IMR-90 (cell line): ENCODE results near the gene PAQR4. TPM values are rescaled to one million over a fixed set of nuclear protein-coding genes. Genes with fewer than 3 reads are reported as not detected.
A peak's percentile ranks its signal among the peaks of the same experiment; 100 is the strongest.

Experiments
- ATAC-seq: fragments of 200-7000 bp; cut with Tn5 transposase; 2 replicates; pipeline ENCODE4 v1.9.1; 2020; ENCODE audit warnings: low read depth, mild to moderate bottlenecking, moderate library complexity
- BruUV-seq: library from RNA; stranded (reverse); fragments of 400-500 nt; replicated peaks from 2 replicates; lab custom pipeline; 2021; lab: Mats Ljungman, UMichigan
- CTCF ChIA-PET: fragments of 300-600 bp; formaldehyde crosslinking; extraction: SDS; loops from one replicate; lab custom pipeline; 2021; ENCODE audit warnings: antibody characterized with exemption; lab: Yijun Ruan, JAX
- POLR2A ChIA-PET: fragments of 300-600 bp; sonication (Branson Sonifier 250); formaldehyde crosslinking; loops from one replicate; lab custom pipeline; 2022; ENCODE audit warnings: antibody characterized with exemption; ENCODE audit not compliant: unreplicated experiment; lab: Charles Lee
- DNase-seq: peaks from one replicate; pipeline ENCODE4 v3.0.0; 2013
- H2AFZ ChIP-seq: replicated peaks from 2 replicates; pipeline ENCODE3; 2013; ENCODE audit warnings: low read length, mild to moderate bottlenecking; ENCODE audit not compliant: poor library complexity
- H2AK5ac ChIP-seq: 2 replicates; pipeline ENCODE4 v1.6.1; 2013; ENCODE audit warnings: low read depth, low read length, inconsistent platforms
- H2AK9ac ChIP-seq: replicated peaks from 2 replicates; pipeline ENCODE3; 2013; ENCODE audit warnings: mild to moderate bottlenecking, low read depth, low read length, moderate library complexity; ENCODE audit not compliant: poor library complexity
- H2BK120ac ChIP-seq: 2 replicates; pipeline ENCODE4 v1.6.1; 2013; ENCODE audit warnings: low read depth, low read length, inconsistent platforms
- H2BK15ac ChIP-seq: 3 replicates; pipeline ENCODE4 v1.6.1; 2013; ENCODE audit warnings: low read depth, low read length, inconsistent platforms
- H2BK20ac ChIP-seq: 2 replicates; pipeline ENCODE4 v1.6.1; 2013; ENCODE audit warnings: low read depth, mild to moderate bottlenecking, inconsistent platforms, low read length, moderate library complexity
- H2BK5ac ChIP-seq: 2 replicates; pipeline ENCODE4 v1.6.1; 2013; ENCODE audit warnings: mild to moderate bottlenecking, low read depth, low read length, inconsistent platforms; ENCODE audit not compliant: poor library complexity, severe bottlenecking
- H3K14ac ChIP-seq: replicated peaks from 2 replicates; pipeline ENCODE4 v1.6.1; 2013; ENCODE audit warnings: low read depth, low read length, inconsistent platforms
- H3K18ac ChIP-seq: 2 replicates; pipeline ENCODE4 v1.6.1; 2013; ENCODE audit warnings: low read depth, low read length, control low read depth
- H3K23ac ChIP-seq: 2 replicates; pipeline ENCODE4 v1.6.1; 2013; ENCODE audit warnings: low read depth, low read length, inconsistent platforms
- H3K27ac ChIP-seq: 2 replicates; pipeline ENCODE4 v1.5.1; 2013; ENCODE audit warnings: mild to moderate bottlenecking, control low read depth, low read length; ENCODE audit not compliant: insufficient read depth
- H3K27me3 ChIP-seq: 2 replicates; pipeline ENCODE4 v1.6.1; 2013; ENCODE audit warnings: low read length; ENCODE audit not compliant: control insufficient read depth, insufficient read depth
- H3K36me3 ChIP-seq: 2 replicates; pipeline ENCODE4 v1.6.1; 2013; ENCODE audit warnings: low read length, mixed read lengths; ENCODE audit not compliant: control insufficient read depth, insufficient read depth
- H3K4ac ChIP-seq: 2 replicates; pipeline ENCODE4 v1.6.1; 2013; ENCODE audit warnings: low read depth, low read length, inconsistent platforms
- H3K4me1 ChIP-seq: 2 replicates; pipeline ENCODE4 v1.6.1; 2013; ENCODE audit warnings: low read length, mixed read lengths; ENCODE audit not compliant: control insufficient read depth, insufficient read depth
- H3K4me2 ChIP-seq: 2 replicates; pipeline ENCODE4 v1.6.1; 2013; ENCODE audit warnings: low read depth, mild to moderate bottlenecking, control low read depth, low read length, moderate library complexity
- H3K4me3 ChIP-seq: 2 replicates; pipeline ENCODE4 v1.5.1; 2013; ENCODE audit warnings: low read depth, mild to moderate bottlenecking, control low read depth, low read length, moderate library complexity; ENCODE audit not compliant: insufficient read depth
- H3K56ac ChIP-seq: 2 replicates; pipeline ENCODE4 v1.6.1; 2013; ENCODE audit warnings: low read length, inconsistent platforms; ENCODE audit not compliant: insufficient read depth; ENCODE audit errors: extremely low read depth
- H3K79me1 ChIP-seq, 2 experiments: 2 replicates each; pipeline ENCODE4 v1.6.1; 2013; ENCODE audit warnings: low read length in 2 of 2, inconsistent platforms in 1 of 2, low read depth in 1 of 2
- H3K9ac ChIP-seq: 2 replicates; pipeline ENCODE4 v1.6.1; 2013; ENCODE audit warnings: low read depth, low read length, control low read depth
- H3K9me1 ChIP-seq: 2 replicates; pipeline ENCODE4 v1.6.1; 2013; ENCODE audit warnings: low read length, inconsistent platforms; ENCODE audit not compliant: insufficient read depth
- H3K9me3 ChIP-seq: 2 replicates; pipeline ENCODE4 v1.6.1; 2013; ENCODE audit warnings: low read length; ENCODE audit not compliant: control insufficient read depth, insufficient read depth
- H4K20me1 ChIP-seq: 2 replicates; pipeline ENCODE4 v1.6.1; 2013; ENCODE audit warnings: low read length, inconsistent platforms; ENCODE audit not compliant: insufficient read depth
- H4K5ac ChIP-seq: 2 replicates; pipeline ENCODE4 v1.6.1; 2013; ENCODE audit warnings: mild to moderate bottlenecking, low read depth, low read length, control low read depth
- H4K8ac ChIP-seq, 2 experiments: 2 replicates each; pipeline ENCODE4 v1.6.1; 2013; ENCODE audit warnings: low read depth in 2 of 2, low read length in 2 of 2, control low read depth in 1 of 2, inconsistent platforms in 1 of 2
- H4K91ac ChIP-seq: 2 replicates; pipeline ENCODE4 v1.6.1; 2013; ENCODE audit warnings: low read depth, low read length, inconsistent platforms; ENCODE audit not compliant: insufficient read depth
- CEBPB ChIP-seq: IDR thresholded peaks from 2 replicates; pipeline ENCODE4 v1.6.1; 2012; ENCODE audit warnings: low read depth, low read length, improper control_type of control experiment
- CHD1 ChIP-seq: IDR thresholded peaks from 2 replicates; pipeline ENCODE4 v1.6.1; 2012; ENCODE audit warnings: low read depth, low read length, improper control_type of control experiment
- CTCF ChIP-seq: conservative IDR thresholded peaks from 2 replicates; pipeline ENCODE4 v1.5.1; 2012; ENCODE audit warnings: mild to moderate bottlenecking, low read depth, low read length, improper control_type of control experiment
- ELK1 ChIP-seq: fragments of 150-350 bp; IDR thresholded peaks from 2 replicates; pipeline ENCODE4 v1.6.1; 2016; ENCODE audit warnings: low read depth, mild to moderate bottlenecking, low read length, moderate library complexity, borderline replicate concordance
- FOS ChIP-seq: fragments of 150-350 bp; IDR thresholded peaks from 2 replicates; pipeline ENCODE4 v1.6.1; 2016; ENCODE audit warnings: low read depth, low read length
- MAFK ChIP-seq: IDR thresholded peaks from 2 replicates; pipeline ENCODE4 v1.6.1; 2012; ENCODE audit warnings: low read depth, low read length, improper control_type of control experiment
- MAZ ChIP-seq: IDR thresholded peaks from 2 replicates; pipeline ENCODE4 v1.6.1; 2012; ENCODE audit warnings: low read depth, mild to moderate bottlenecking, low read length, improper control_type of control experiment, moderate library complexity, borderline replicate concordance
- MXI1 ChIP-seq: IDR thresholded peaks from 2 replicates; pipeline ENCODE4 v1.6.1; 2012; ENCODE audit warnings: low read depth, mild to moderate bottlenecking, low read length, moderate library complexity, borderline replicate concordance
- NFE2L2 ChIP-seq: fragments of 150-350 bp; IDR thresholded peaks from 2 replicates; pipeline ENCODE4 v1.6.1; 2016; ENCODE audit warnings: low read depth, mild to moderate bottlenecking, low read length
- POLR2A ChIP-seq: IDR thresholded peaks from 2 replicates; pipeline ENCODE4 v1.6.1; 2012; ENCODE audit warnings: mild to moderate bottlenecking, low read depth, low read length
- RAD21 ChIP-seq: IDR thresholded peaks from 2 replicates; pipeline ENCODE4 v1.6.1; 2012; ENCODE audit warnings: low read length, improper control_type of control experiment
- RFX5 ChIP-seq: IDR thresholded peaks from 2 replicates; pipeline ENCODE4 v1.8.0; 2012; ENCODE audit warnings: low read depth, mild to moderate bottlenecking, low read length, moderate library complexity
- USF2 ChIP-seq: fragments of 150-350 bp; IDR thresholded peaks from 2 replicates; pipeline ENCODE4 v1.6.1; 2017; ENCODE audit warnings: mild to moderate bottlenecking, antibody characterized with exemption, low read length, low read depth
- WGBS, 2 experiments: methylation state at CpG; one replicate each; pipeline versions ENCODE4 v1.1.5 to v1.1.7; 2013; ENCODE audit warnings: missing lambda C conversion rate in 2 of 2; ENCODE audit not compliant: insufficient read length in 1 of 2; ENCODE audit errors: extremely low coverage in 2 of 2; 5-methylcytosine and 5-hydroxymethylcytosine counted together
- dilution Hi-C: fragments of 300-500 bp; cut with HindIII; formaldehyde crosslinking; loops from one replicate; pipeline ENCODE4 v1.14.3; 2018; ENCODE audit warnings: low sequenced_read_pairs; ENCODE audit not compliant: unreplicated experiment
- in situ Hi-C: fragments of 300-500 bp; cut with MboI; formaldehyde crosslinking; loops from 3 replicates; pipeline ENCODE4 v1.14.3; 2019; ENCODE audit warnings: low sequenced_read_pairs, inconsistent platforms, mixed read lengths
- intact Hi-C: fragments of 100-400 bp; cut with micrococcal nuclease; formaldehyde crosslinking; loops from 2 replicates; pipeline ENCODE4 v1.10.0; 2022
- polyA plus RNA-seq, 3 experiments: library from polyadenylated mRNA; depleted of rRNA; stranded (reverse); fragments of >200 nt; gene quantifications; 2 replicates each; pipeline ENCODE4 v1.2.3, GENCODE V29; 2012; ENCODE audit warnings: low replicate concordance in 1 of 3
- total RNA-seq: library from RNA; depleted of rRNA; stranded (reverse); fragments of >200 nt; gene quantifications from 2 replicates; pipeline ENCODE4 v1.2.3, GENCODE V29; 2012

PAQR4 gene
- total and polyA plus RNA-seq, 2 of the 4 experiments (the other 2 are of a cell fraction) = 2.2 to 10.0 TPM

GRCh38 chr16:2981177-2981898, 12.2 kb downstream of the PAQR4 start:
- no peak for ATAC-seq
- dilution Hi-C loops = no loop called here
- Histone ChIP-seq H3K4me3 (no peak overlapping the region), H2AK9ac (peak overlapping the region; percentile 99), H3K27ac (no peak overlapping the region; the same call in 1 of the 2 replicates), H3K9me3 (no peaks in the 10 kb centered on the region), H3K9ac (no peak overlapping the region), H2BK5ac (no peak overlapping the region), H2BK20ac (no peak overlapping the region), H3K23ac (peak overlapping the region; percentile 15; the same call in 1 of the 2 replicates), H3K56ac (no peak overlapping the region), H3K18ac (no peak overlapping the region), H3K14ac (peak overlapping the region; percentile 99; the same call in 1 of the 2 replicates), H3K9me1 (0 out of 2 replicates have a peak, but pooled peaks cover 4% of the 10 kb centered on the region), H4K8ac (peak overlapping the region; percentile 89 to 99), H2AFZ (no peak overlapping the region), H4K20me1 (no peaks in the 10 kb centered on the region), H2BK120ac (no peak overlapping the region), H3K4me2 (peak overlapping the region; percentile 93), H3K27me3 (no peaks in the 10 kb centered on the region), H3K36me3 (no peaks in the 10 kb centered on the region), H3K4me1 (peaks cover 6% of the 10 kb centered on the region), H3K4ac (peak overlapping the region; percentile 99), H4K5ac (peak overlapping the region; percentile 99), H3K79me1 (peaks cover 14 to 22% of the 10 kb centered on the region in 2 experiments), H4K91ac (no peak overlapping the region), H2AK5ac (peak overlapping the region; percentile 74), H2BK15ac (no peak overlapping the region)
- no TSS peak for BruUV-seq
- no peak for TF ChIP-seq NFE2L2
- no peak for TF ChIP-seq POLR2A
- TF ChIP-seq MAZ = no peak
- no peak for TF ChIP-seq CTCF
- TF ChIP-seq MAFK = no peak
- no peak for TF ChIP-seq ELK1
- TF ChIP-seq RFX5 = no peak
- TF ChIP-seq MXI1 = no peak
- no peak for TF ChIP-seq RAD21
- no peak for TF ChIP-seq USF2
- no peak for TF ChIP-seq CHD1
- TF ChIP-seq FOS = no peak
- no peak for TF ChIP-seq CEBPB
- WGBS, 2 experiments = 47% methylated on average over 15 of the region's 33 CpGs; no CpG with 5 or more reads in 1 of the 2 experiments
- intact Hi-C loops = no loop called here
- CTCF ChIA-PET = no interaction called here
- in situ Hi-C loops = no loop called here
- POLR2A ChIA-PET = interaction anchor here (0.6 kb wide), 1 partner anchor 88 kb away, joined by 5 read pairs; no protein-coding TSS in a partner anchor
- no peak for DNase-seq
